ENCODE results near the gene RAB24. TPM values are rescaled to one million over a fixed set of nuclear protein-coding genes. Genes with fewer than 3 reads are reported as not detected.

The RAB24 gene
- polyA plus RNA-seq, 1 donor from 2014 or later, result 79.0 TPM

DNA sequence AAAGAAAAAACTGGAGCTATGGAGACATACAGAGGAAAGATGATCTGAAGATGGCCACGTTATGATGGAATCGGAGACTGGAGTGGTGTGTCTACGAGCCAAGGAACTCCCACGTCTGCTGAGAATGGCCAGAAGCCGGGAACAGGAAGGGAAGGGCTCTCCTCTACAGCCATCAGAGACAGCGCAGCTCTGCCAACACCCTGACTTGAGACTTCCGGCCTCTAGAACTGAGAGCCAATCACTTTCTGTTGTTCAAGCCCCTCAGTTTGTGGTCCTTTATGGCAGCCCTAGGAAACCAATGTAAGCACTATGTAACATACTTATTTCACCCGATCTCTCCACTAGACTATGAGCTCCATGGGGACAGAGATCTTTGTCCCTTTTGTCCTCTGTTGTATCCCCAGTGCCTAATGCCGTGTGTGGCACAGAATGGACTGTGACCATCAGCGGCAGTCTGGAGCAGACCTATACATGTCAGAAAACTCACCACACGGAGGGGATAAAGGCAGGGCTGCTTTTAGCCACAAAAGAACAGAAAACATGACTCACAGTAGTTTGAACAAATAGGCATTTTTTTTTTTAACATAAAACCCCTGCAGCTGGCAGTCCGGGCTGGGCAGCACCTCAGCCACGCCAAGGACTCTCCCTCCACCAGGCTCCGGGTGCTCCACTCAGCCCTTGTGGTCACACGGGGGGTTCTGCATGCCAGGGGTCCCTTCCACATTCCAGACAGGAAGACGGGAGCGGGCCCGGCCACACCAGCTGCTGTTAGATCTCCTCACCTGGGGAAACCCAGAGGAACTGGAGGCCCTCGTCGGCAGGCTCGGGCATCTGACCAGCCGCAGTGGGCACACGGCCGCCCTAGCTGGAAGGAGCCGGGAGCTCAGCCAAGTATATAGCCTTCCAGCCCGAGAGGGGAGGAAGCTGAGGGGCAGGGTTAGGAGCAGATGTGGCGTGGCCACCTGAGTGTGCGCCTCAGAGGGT, 24.3 kb upstream of the RAB24 start:
- TF ChIP-seq, protein P1, sequence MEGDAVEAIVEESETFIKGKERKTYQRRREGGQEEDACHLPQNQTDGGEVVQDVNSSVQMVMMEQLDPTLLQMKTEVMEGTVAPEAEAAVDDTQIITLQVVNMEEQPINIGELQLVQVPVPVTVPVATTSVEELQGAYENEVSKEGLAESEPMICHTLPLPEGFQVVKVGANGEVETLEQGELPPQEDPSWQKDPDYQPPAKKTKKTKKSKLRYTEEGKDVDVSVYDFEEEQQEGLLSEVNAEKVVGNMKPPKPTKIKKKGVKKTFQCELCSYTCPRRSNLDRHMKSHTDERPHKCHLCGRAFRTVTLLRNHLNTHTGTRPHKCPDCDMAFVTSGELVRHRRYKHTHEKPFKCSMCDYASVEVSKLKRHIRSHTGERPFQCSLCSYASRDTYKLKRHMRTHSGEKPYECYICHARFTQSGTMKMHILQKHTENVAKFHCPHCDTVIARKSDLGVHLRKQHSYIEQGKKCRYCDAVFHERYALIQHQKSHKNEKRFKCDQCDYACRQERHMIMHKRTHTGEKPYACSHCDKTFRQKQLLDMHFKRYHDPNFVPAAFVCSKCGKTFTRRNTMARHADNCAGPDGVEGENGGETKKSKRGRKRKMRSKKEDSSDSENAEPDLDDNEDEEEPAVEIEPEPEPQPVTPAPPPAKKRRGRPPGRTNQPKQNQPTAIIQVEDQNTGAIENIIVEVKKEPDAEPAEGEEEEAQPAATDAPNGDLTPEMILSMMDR (IDR thresholded peaks at IDR 0.05; ENCODE audit: poor library complexity, severe bottlenecking), result no peak
- TF ChIP-seq MXI1 (conservative IDR thresholded peaks at IDR 0.05; ENCODE audit: poor library complexity, severe bottlenecking) (no peak), TAF1 (IDR thresholded peaks at IDR 0.05; ENCODE audit: low read depth) (no peak), POLR2AphosphoS5 (IDR thresholded peaks at IDR 0.05) (no peak), RAD21 (conservative IDR thresholded peaks at IDR 0.05) (no peak)
- Histone ChIP-seq H3K9me2 (ENCODE audit: insufficient read depth, low read length) (no peaks in the 10 kb centered on the region), H3K36me3 (ENCODE audit: insufficient read depth, low read length) (no peaks in the 10 kb centered on the region), H3K4me3 (ENCODE audit: low read length) (no peak overlapping the region), H3F3A (ENCODE audit: insufficient read depth, low read length, poor library complexity, severe bottlenecking) (no peaks in the 10 kb centered on the region), H4K20me1 (ENCODE audit: insufficient read depth) (no peaks in the 10 kb centered on the region), H3K79me2 (replicated peaks; ENCODE audit: insufficient read depth, low read length) (no peaks in the 10 kb centered on the region), H3K4me2 (ENCODE audit: low read length) (no peak overlapping the region), H3K27me3 (ENCODE audit: insufficient read depth, low read depth, low read length) (no peaks in the 10 kb centered on the region), H3K9ac (ENCODE audit: low read length) (no peak overlapping the region), H3K27ac (ENCODE audit: low read length) (no peak overlapping the region), H2AFZ (ENCODE audit: low read depth, low read length) (no peak overlapping the region), H3K9me3 (ENCODE audit: low read length) (no peaks in the 10 kb centered on the region)

DNA sequence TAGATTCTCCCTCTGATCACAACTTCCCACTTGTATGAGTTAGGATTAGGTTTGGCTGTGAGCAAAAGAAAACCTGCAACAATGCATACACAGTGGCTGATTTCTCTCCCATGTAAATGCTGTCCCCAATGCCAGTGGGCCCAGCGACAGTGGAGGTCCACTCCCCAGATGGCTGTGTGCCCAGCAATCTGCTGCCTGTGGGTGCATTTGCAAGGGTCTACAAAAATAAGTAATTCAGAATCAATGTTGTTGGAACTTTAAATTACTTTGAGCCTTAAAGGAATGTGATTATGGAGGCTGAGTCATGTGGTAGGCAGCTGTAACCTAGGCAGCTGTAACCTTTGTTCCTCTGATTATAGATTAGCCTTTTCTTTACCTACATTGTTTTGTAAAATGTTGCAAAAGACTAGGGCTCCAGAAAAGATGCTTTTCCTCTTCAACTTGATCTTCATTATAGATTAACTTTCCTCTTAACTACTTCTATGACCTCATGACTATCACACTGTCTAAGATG, 22.4 kb upstream of the RAB24 start:
- Histone ChIP-seq H3K36me3 (ENCODE audit: insufficient read depth, low read length) (no peaks in the 10 kb centered on the region), H4K20me1 (ENCODE audit: insufficient read depth) (no peaks in the 10 kb centered on the region), H3F3A (ENCODE audit: insufficient read depth, low read length, poor library complexity, severe bottlenecking) (no peaks in the 10 kb centered on the region), H3K79me2 (replicated peaks; ENCODE audit: insufficient read depth, low read length) (no peaks in the 10 kb centered on the region), H2AFZ (ENCODE audit: low read depth, low read length) (no peak overlapping the region), H3K27ac (ENCODE audit: low read length) (no peak overlapping the region), H3K27me3 (ENCODE audit: insufficient read depth, low read depth, low read length) (no peaks in the 10 kb centered on the region), H3K4me2 (ENCODE audit: low read length) (no peak overlapping the region), H3K9me3 (ENCODE audit: low read length) (no peaks in the 10 kb centered on the region), H3K9ac (ENCODE audit: low read length) (no peak overlapping the region), H3K4me3 (ENCODE audit: low read length) (no peak overlapping the region), H3K9me2 (ENCODE audit: insufficient read depth, low read length) (no peaks in the 10 kb centered on the region)
- no peak for TF ChIP-seq RAD21 (conservative IDR thresholded peaks at IDR 0.05)
- TF ChIP-seq, protein P2, sequence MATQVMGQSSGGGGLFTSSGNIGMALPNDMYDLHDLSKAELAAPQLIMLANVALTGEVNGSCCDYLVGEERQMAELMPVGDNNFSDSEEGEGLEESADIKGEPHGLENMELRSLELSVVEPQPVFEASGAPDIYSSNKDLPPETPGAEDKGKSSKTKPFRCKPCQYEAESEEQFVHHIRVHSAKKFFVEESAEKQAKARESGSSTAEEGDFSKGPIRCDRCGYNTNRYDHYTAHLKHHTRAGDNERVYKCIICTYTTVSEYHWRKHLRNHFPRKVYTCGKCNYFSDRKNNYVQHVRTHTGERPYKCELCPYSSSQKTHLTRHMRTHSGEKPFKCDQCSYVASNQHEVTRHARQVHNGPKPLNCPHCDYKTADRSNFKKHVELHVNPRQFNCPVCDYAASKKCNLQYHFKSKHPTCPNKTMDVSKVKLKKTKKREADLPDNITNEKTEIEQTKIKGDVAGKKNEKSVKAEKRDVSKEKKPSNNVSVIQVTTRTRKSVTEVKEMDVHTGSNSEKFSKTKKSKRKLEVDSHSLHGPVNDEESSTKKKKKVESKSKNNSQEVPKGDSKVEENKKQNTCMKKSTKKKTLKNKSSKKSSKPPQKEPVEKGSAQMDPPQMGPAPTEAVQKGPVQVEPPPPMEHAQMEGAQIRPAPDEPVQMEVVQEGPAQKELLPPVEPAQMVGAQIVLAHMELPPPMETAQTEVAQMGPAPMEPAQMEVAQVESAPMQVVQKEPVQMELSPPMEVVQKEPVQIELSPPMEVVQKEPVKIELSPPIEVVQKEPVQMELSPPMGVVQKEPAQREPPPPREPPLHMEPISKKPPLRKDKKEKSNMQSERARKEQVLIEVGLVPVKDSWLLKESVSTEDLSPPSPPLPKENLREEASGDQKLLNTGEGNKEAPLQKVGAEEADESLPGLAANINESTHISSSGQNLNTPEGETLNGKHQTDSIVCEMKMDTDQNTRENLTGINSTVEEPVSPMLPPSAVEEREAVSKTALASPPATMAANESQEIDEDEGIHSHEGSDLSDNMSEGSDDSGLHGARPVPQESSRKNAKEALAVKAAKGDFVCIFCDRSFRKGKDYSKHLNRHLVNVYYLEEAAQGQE (IDR thresholded peaks at IDR 0.05; ENCODE audit: borderline replicate concordance), result no peak
- no peak for TF ChIP-seq TAF1 (IDR thresholded peaks at IDR 0.05; ENCODE audit: low read depth)
- no peak for TF ChIP-seq EP300 (conservative IDR thresholded peaks at IDR 0.05; ENCODE audit: poor library complexity, severe bottlenecking)
- TF ChIP-seq, protein P1 (IDR thresholded peaks at IDR 0.05; ENCODE audit: poor library complexity, severe bottlenecking), result no peak
- TF ChIP-seq MXI1 (conservative IDR thresholded peaks at IDR 0.05; ENCODE audit: poor library complexity, severe bottlenecking), result no peak
- TF ChIP-seq SMC3 (conservative IDR thresholded peaks at IDR 0.05; ENCODE audit: poor library complexity), result no peak
- TF ChIP-seq EZH2 (IDR thresholded peaks at IDR 0.05; ENCODE audit: borderline replicate concordance, insufficient read depth, low read length, poor library complexity, severe bottlenecking), result no peak
- no peak for TF ChIP-seq POLR2AphosphoS5 (IDR thresholded peaks at IDR 0.05)

Measured in neural cell (in vitro differentiated cells).